ENCODE data around the gene UFC1.

UFC1 gene

GRCh38 chr1:161192476-161193465, 39.0 kb downstream of the UFC1 start:
- peak; percentile 28 to 46 for DNase-seq (ENCODE audit: low read depth in 1 of 2, low spot score in 1 of 2)

- DNase-seq (ENCODE audit: low read depth in 1 of 2, low spot score in 1 of 2), result no peak
These were observed 39.9 kb downstream of the UFC1 start for GRCh38 chr1:161193561-161194235.

- no peak for DNase-seq (ENCODE audit: low read depth in 1 of 2, low spot score in 1 of 2)
These were observed 41.4 kb downstream of the UFC1 start for GRCh38 chr1:161195171-161195570.

GRCh38 chr1:161196111-161196510, 42.3 kb downstream of the UFC1 start:
- DNase-seq (ENCODE audit: low read depth in 1 of 2, low spot score in 1 of 2), result no peak

GRCh38 chr1:161196521-161197451, 43.0 kb downstream of the UFC1 start:
- no peak for DNase-seq (ENCODE audit: low read depth in 1 of 2, low spot score in 1 of 2)

- no peak for DNase-seq (ENCODE audit: low read depth in 1 of 2, low spot score in 1 of 2)
These were observed 43.9 kb downstream of the UFC1 start for GRCh38 chr1:161197560-161198193.

GRCh38 chr1:161198194-161198896, 44.6 kb downstream of the UFC1 start:
- DNase-seq (ENCODE audit: low read depth in 1 of 2, low spot score in 1 of 2), result no peak

- no peak for DNase-seq (ENCODE audit: low read depth in 1 of 2, low spot score in 1 of 2)
These were observed 45.2 kb downstream of the UFC1 start, which contains the start of gene ADAMTS4 for GRCh38 chr1:161198897-161199431. TSS of gene ADAMTS4 (minus strand) at chr1:161199054. CDS start at chr1:161198627, 427 bp downstream.

GRCh38 chr1:161199506-161200139, 45.8 kb downstream of the UFC1 start:
- DNase-seq (ENCODE audit: low read depth in 1 of 2, low spot score in 1 of 2), result no peak

- no peak for DNase-seq (ENCODE audit: low read depth in 1 of 2, low spot score in 1 of 2)
These were observed 46.7 kb downstream of the UFC1 start for GRCh38 chr1:161200421-161200991.

GRCh38 chr1:161200992-161201835, 47.4 kb downstream of the UFC1 start:
- no peak for DNase-seq (ENCODE audit: low read depth in 1 of 2, low spot score in 1 of 2)

GRCh38 chr1:161201836-161202712, 48.3 kb downstream of the UFC1 start, which contains the start of gene NDUFS2:
TSS of gene NDUFS2 (plus strand) at chr1:161202367. CDS start at chr1:161202386, 19 bp downstream.
- peak; percentile 81 to 84 for DNase-seq (ENCODE audit: low read depth in 1 of 2, low spot score in 1 of 2)

- DNase-seq (ENCODE audit: low read depth in 1 of 2, low spot score in 1 of 2), result no peak
These were observed 52.8 kb downstream of the UFC1 start for GRCh38 chr1:161206411-161207140.

GRCh38 chr1:161207173-161207572, 53.4 kb downstream of the UFC1 start:
- no peak for DNase-seq (ENCODE audit: low read depth in 1 of 2, low spot score in 1 of 2)

All from stimulated activated CD4-positive, alpha-beta T cell treated with anti-CD3 and anti-CD28 coated beads, Interleukin-15, amount 100 ng/mL, for 1 hour (primary cell).